Endodermal cell (in vitro differentiated cells): ENCODE measurements around the gene RPS5. TPM values are rescaled to one million over a fixed set of nuclear protein-coding genes. Genes with fewer than 3 reads are reported as not detected.

ENCODE experiments used
- DNase-seq: peaks from one replicate; pipeline ENCODE4 v3.0.0-alpha.2; 2017
- H3K27ac ChIP-seq: 2 replicates; pipeline ENCODE4 v1.5.1; 2013; ENCODE audit warnings: mild to moderate bottlenecking, low read depth, low read length, moderate library complexity
- H3K27me3 ChIP-seq: 2 replicates; pipeline ENCODE4 v1.6.1; 2013; ENCODE audit warnings: mild to moderate bottlenecking, low read length, moderate library complexity; ENCODE audit not compliant: insufficient read depth, control insufficient read depth, poor library complexity, severe bottlenecking
- H3K36me3 ChIP-seq: 2 replicates; pipeline ENCODE4 v1.7.0; 2013; ENCODE audit warnings: mild to moderate bottlenecking, low read length, moderate library complexity; ENCODE audit not compliant: control insufficient read depth, insufficient read depth
- H3K4me1 ChIP-seq: one replicate; pipeline ENCODE4 v1.7.0; 2013; ENCODE audit warnings: low read length; ENCODE audit not compliant: control insufficient read depth, insufficient read depth
- H3K4me3 ChIP-seq: 2 replicates; pipeline ENCODE4 v1.5.1; 2013; ENCODE audit warnings: mild to moderate bottlenecking, low read length, moderate library complexity
- H3K9ac ChIP-seq: 2 replicates; pipeline ENCODE4 v1.6.1; 2013; ENCODE audit warnings: mild to moderate bottlenecking, low read length, moderate library complexity; ENCODE audit not compliant: poor library complexity, severe bottlenecking; ENCODE audit errors: extremely low read depth
- H3K9me3 ChIP-seq: 2 replicates; pipeline ENCODE4 v1.6.1; 2013; ENCODE audit warnings: mild to moderate bottlenecking, low read length, moderate library complexity; ENCODE audit not compliant: control insufficient read depth
- H3K27ac Mint-ChIP-seq: 2 replicates; pipeline ENCODE4 v1.8.0; 2020; ENCODE audit warnings: mixed read lengths
- H3K27me3 Mint-ChIP-seq: 2 replicates; pipeline ENCODE4 v1.8.0; 2021; ENCODE audit warnings: mild to moderate bottlenecking, mixed read lengths; ENCODE audit not compliant: insufficient read depth
- H3K36me3 Mint-ChIP-seq: 2 replicates; pipeline ENCODE4 v1.8.0; 2020; ENCODE audit warnings: low read depth, mixed read lengths
- H3K4me1 Mint-ChIP-seq: 2 replicates; pipeline ENCODE4 v1.8.0; 2020; ENCODE audit warnings: mixed read lengths
- H3K4me3 Mint-ChIP-seq: 2 replicates; pipeline ENCODE4 v1.8.0; 2020; ENCODE audit warnings: mild to moderate bottlenecking, moderate library complexity, mixed read lengths
- H3K9me3 Mint-ChIP-seq: 2 replicates; pipeline ENCODE4 v1.8.0; 2020; ENCODE audit warnings: mild to moderate bottlenecking, mixed read lengths
- WGBS, 2 experiments: methylation state at CpG; one replicate each; pipeline versions ENCODE4 v1.1.5 to v1.1.7; 2013; ENCODE audit warnings: missing lambda C conversion rate in 2 of 2, mixed read lengths in 1 of 2; ENCODE audit not compliant: insufficient coverage in 1 of 2, insufficient read length in 1 of 2; 5-methylcytosine and 5-hydroxymethylcytosine counted together
- total RNA-seq, 2 donors: library from RNA; stranded (reverse); fragmentation: NEBNext Ultra II Directional in 1 of 2; extraction: Animal tissue kit (Norgen Biotek cat#: 25700) in 1 of 2; gene quantifications; 2 replicates in 1 of 2; 3 replicates in 1 of 2; pipeline ENCODE4 v1.2.1, GENCODE V29; 2021
- TF ChIP-seq, protein P1 (sequence below): fragments of 200-600 bp; sonication (generic); conservative IDR thresholded peaks from 2 replicates; pipeline ENCODE4 v1.5.0; 2021; ENCODE audit warnings: antibody characterized with exemption, mild to moderate bottlenecking

The RPS5 gene
- total RNA-seq, 2 donors from 2014 or later, result 896 to 1,039 TPM

DNA sequence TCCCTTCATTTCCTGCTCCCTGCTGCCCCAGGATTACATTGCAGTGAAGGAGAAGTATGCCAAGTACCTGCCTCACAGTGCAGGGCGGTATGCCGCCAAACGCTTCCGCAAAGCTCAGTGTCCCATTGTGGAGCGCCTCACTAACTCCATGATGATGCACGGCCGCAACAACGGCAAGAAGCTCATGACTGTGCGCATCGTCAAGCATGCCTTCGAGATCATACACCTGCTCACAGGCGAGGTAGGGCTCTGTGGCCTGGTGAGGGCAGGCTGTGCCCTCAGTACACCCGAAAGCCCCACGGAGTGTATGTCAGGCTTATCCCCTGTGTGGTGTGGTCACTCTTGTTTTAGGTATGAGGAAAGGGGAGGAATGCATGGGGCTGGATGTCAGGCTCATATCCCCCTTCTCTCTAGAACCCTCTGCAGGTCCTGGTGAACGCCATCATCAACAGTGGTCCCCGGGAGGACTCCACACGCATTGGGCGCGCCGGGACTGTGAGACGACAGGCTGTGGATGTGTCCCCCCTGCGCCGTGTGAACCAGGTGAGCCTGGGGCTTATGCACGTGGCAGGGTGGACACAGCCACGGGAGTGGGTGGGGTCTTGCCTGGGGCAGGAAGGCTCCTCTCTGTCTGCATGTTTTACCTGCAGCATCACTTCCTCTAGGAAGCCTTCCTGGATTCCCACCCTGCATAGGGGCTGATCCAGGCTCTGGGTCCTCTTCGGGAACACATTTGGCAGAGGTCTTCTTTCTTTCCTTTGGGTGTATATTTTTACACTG is 6.1 kb downstream of the RPS5 start:
- peak; percentile 47 for DNase-seq
- H3K27ac ChIP-seq, result no peak overlapping the region
- peaks cover 14% of the 10 kb centered on the region for H3K4me1 Mint-ChIP-seq
- no peak overlapping the region for H3K27ac Mint-ChIP-seq
- H3K4me3 ChIP-seq, result no peak overlapping the region
- H3K27me3 ChIP-seq, result no peaks in the 10 kb centered on the region
- WGBS, 2 experiments, result 95% methylated on average over 15 to 26 of the region's 26 CpGs
- peaks cover 50% of the 10 kb centered on the region for H3K36me3 Mint-ChIP-seq
- TF ChIP-seq, protein P1, sequence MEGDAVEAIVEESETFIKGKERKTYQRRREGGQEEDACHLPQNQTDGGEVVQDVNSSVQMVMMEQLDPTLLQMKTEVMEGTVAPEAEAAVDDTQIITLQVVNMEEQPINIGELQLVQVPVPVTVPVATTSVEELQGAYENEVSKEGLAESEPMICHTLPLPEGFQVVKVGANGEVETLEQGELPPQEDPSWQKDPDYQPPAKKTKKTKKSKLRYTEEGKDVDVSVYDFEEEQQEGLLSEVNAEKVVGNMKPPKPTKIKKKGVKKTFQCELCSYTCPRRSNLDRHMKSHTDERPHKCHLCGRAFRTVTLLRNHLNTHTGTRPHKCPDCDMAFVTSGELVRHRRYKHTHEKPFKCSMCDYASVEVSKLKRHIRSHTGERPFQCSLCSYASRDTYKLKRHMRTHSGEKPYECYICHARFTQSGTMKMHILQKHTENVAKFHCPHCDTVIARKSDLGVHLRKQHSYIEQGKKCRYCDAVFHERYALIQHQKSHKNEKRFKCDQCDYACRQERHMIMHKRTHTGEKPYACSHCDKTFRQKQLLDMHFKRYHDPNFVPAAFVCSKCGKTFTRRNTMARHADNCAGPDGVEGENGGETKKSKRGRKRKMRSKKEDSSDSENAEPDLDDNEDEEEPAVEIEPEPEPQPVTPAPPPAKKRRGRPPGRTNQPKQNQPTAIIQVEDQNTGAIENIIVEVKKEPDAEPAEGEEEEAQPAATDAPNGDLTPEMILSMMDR, result no peak
- H3K9me3 ChIP-seq, result no peaks in the 10 kb centered on the region
- peaks cover 66% of the 10 kb centered on the region for H3K36me3 ChIP-seq
- no peaks in the 10 kb centered on the region for H3K9me3 Mint-ChIP-seq
- no peak overlapping the region for H3K4me3 Mint-ChIP-seq
- H3K9ac ChIP-seq, result no peak overlapping the region
- H3K4me1 ChIP-seq, result peaks cover 8% of the 10 kb centered on the region
- H3K27me3 Mint-ChIP-seq, result peaks cover 30% of the 10 kb centered on the region

DNA sequence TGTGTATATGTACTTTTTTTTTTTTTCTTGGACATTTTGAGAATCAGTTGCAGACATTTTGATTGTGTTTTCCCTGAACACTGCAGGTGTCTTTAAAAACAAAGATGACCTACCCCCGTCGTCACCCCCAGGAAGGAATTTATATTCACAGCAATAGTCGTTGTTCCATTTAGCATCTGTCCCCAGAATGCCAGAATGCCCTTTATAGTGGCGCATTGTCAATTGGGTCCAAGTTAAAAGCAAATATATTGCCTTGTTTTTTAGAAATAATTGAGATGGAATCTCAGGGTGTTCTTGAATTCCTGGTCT is 6.6 kb downstream of the RPS5 start:
- TF ChIP-seq, protein P1, result no peak
- H3K27me3 ChIP-seq, result no peaks in the 10 kb centered on the region
- H3K4me3 ChIP-seq, result no peak overlapping the region
- Mint-ChIP-seq H3K36me3 (peaks cover 45% of the 10 kb centered on the region), H3K27me3 (peaks cover 36% of the 10 kb centered on the region), H3K4me3 (no peak overlapping the region), H3K9me3 (no peaks in the 10 kb centered on the region), H3K27ac (no peak overlapping the region), H3K4me1 (peaks cover 11% of the 10 kb centered on the region)
- no peaks in the 10 kb centered on the region for H3K9me3 ChIP-seq
- H3K36me3 ChIP-seq, result peaks cover 60% of the 10 kb centered on the region
- no peak for DNase-seq
- H3K4me1 ChIP-seq, result peaks cover 6% of the 10 kb centered on the region
- no peak overlapping the region for H3K9ac ChIP-seq
- WGBS, 2 experiments, result 88 to 100% methylated on average over 4 of the region's 4 CpGs
- no peak overlapping the region for H3K27ac ChIP-seq

DNA sequence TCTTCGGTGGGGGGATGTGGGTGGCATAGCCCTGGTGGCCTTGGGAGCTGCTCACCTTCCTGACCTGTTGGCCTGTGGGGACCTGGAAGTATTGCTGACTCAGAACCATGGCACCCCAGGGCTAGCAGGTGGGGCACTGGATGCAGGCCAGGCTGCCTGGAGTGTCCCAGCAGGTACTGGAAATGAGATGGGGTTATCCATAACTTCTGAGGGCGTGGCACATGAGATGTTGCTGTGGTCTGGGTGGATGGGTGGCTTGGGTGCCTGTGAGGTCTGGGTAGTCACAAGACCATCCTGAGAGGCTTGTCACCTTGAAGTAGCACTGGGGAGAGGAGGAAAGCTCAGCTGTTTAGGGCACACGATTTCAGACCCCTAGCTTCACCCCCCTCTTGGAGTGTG is 7.8 kb downstream of the RPS5 start:
- Histone ChIP-seq H3K36me3 (peaks cover 51% of the 10 kb centered on the region), H3K27ac (no peak overlapping the region), H3K4me1 (peaks cover 6% of the 10 kb centered on the region), H3K4me3 (no peak overlapping the region), H3K9ac (no peak overlapping the region), H3K27me3 (no peaks in the 10 kb centered on the region), H3K9me3 (no peaks in the 10 kb centered on the region)
- H3K4me1 Mint-ChIP-seq, result peaks cover 5% of the 10 kb centered on the region
- H3K27me3 Mint-ChIP-seq, result peaks cover 47% of the 10 kb centered on the region
- no peaks in the 10 kb centered on the region for H3K9me3 Mint-ChIP-seq
- H3K27ac Mint-ChIP-seq, result no peak overlapping the region
- DNase-seq, result no peak
- WGBS, 2 experiments, result 97% methylated on average over 3 of the region's 3 CpGs; no CpG with 5 or more reads in 1 of the 2 experiments
- TF ChIP-seq, protein P1, result no peak
- H3K36me3 Mint-ChIP-seq, result peaks cover 39% of the 10 kb centered on the region
- no peak overlapping the region for H3K4me3 Mint-ChIP-seq
